Fibroblast of the aortic adventitia (primary cell): ENCODE results near the gene HPGDS. TPM values are rescaled to one million over a fixed set of nuclear protein-coding genes. Genes with fewer than 3 reads are reported as not detected.
"Not testable (repeated sequence)": the region's sequence is repeated elsewhere in the genome, so short reads cannot be mapped to it uniquely, and the experiment has no call there.

Experiments used
- DNase-seq: peaks from one replicate; pipeline ENCODE4 v3.0.0-alpha.2; 2010; ENCODE audit warnings: low read depth
- H3K4me3 ChIP-seq: 2 replicates; pipeline ENCODE4 v1.5.1; 2011; ENCODE audit warnings: low read depth, mild to moderate bottlenecking, control low read depth, low read length, moderate library complexity
- total RNA-seq: library from RNA; depleted of rRNA; stranded (reverse); fragments of >200 nt; gene quantifications from 2 replicates; pipeline ENCODE4 v1.2.3, GENCODE V29; 2012; ENCODE audit warnings: low replicate concordance
- TF ChIP-seq, protein P1 (sequence below): IDR thresholded peaks from 2 replicates; pipeline ENCODE4 v1.5.1; 2011; ENCODE audit warnings: mild to moderate bottlenecking, low read length, control low read depth, inconsistent platforms; ENCODE audit not compliant: insufficient read depth

HPGDS gene
- total RNA-seq, 1 donor = not detected

DNA sequence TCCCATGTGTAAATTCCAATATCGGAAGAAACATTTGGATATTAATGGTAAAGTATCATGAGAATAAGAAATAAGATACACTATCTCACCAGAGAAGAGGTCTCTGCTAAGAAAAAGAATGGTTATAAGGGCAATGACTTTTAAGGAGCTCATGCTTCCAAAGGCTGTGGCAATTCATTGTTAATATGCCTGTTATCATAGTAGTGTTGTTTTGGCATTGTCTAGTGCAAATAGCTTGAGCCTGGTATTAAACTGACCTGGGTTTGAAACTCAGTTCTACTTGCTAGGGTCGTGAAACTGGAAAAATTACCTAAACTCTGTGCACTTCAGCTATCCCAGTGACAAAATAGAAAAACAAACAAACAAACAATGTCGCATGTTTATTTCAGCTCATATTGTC, 8.8 kb downstream of the HPGDS start:
- no peak for DNase-seq
- TF ChIP-seq, protein P1, sequence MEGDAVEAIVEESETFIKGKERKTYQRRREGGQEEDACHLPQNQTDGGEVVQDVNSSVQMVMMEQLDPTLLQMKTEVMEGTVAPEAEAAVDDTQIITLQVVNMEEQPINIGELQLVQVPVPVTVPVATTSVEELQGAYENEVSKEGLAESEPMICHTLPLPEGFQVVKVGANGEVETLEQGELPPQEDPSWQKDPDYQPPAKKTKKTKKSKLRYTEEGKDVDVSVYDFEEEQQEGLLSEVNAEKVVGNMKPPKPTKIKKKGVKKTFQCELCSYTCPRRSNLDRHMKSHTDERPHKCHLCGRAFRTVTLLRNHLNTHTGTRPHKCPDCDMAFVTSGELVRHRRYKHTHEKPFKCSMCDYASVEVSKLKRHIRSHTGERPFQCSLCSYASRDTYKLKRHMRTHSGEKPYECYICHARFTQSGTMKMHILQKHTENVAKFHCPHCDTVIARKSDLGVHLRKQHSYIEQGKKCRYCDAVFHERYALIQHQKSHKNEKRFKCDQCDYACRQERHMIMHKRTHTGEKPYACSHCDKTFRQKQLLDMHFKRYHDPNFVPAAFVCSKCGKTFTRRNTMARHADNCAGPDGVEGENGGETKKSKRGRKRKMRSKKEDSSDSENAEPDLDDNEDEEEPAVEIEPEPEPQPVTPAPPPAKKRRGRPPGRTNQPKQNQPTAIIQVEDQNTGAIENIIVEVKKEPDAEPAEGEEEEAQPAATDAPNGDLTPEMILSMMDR = no peak
- no peak overlapping the region for H3K4me3 ChIP-seq

DNA sequence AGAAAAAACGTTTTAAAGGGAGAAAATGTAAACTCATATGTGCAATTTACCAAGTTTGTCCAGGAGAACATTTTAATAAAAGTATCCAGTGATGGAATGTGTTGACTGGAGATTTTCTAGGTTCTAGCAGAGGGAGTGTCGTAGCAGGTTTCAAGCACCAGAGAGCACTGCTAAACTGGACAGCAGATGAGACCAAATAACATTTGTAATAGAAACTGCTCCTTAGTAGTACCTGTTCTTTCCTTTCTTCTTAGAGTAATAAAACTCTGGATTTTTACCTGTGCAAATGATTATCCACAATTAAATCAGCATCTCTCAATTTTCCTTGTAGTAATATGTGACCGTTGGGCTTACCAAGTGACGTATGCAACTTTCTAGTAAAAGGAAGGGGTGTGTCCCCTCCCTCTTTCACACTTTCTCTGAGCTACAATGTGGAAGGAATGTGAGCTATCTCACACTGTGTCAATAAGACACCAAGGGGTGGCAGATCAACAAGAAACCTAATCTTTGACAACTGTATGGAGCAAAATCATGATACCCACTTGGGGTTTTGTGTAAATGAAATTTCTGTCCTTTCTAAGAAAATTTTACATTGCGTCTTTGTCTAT, 9.5 kb downstream of the HPGDS start:
- TF ChIP-seq, protein P1 = peak; percentile 35
- H3K4me3 ChIP-seq = no peak overlapping the region
- DNase-seq = peak; percentile 15

DNA sequence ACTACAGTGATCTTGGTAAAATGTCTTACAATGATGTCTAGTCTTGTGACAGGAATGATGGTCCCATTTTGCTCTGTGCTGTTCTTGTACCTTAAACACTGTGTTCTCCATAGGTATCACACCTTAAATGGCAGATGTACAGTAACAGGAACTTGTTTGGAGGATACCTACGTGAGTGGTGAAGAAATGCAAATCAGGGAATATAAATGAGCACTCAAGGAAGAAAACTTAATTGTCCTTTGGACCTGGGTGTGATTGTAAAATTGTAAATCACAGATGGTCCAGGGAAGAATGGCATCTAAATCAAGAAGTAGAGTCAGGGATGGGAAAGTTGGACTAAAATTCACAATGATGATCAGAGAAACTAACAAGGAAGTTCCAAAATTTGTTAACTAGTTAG, 12.7 kb downstream of the HPGDS start:
- no peak for DNase-seq
- TF ChIP-seq, protein P1 = no peak
- no peak overlapping the region for H3K4me3 ChIP-seq

DNA sequence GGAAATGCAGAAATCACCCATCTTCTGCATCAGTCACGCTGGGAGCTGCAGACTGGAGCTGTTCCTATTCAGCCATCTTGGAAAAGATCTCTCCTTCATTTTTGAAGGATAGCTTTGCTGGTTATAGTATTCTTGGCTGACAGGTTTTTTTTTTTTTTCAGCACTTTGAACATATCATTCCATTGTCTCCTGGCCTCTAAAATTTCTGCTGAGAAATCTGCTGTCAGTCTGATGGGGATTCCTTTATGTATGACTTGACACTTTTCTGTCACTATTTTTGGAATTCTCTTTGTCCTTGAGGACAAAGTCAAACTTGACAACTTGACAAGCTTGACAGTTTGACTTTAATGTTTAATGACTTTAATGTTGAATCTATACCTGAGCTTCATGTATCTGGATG, 16.8 kb downstream of the HPGDS start:
- DNase-seq = no peak
- H3K4me3 ChIP-seq = no peak overlapping the region
- TF ChIP-seq, protein P1 = no peak

DNA sequence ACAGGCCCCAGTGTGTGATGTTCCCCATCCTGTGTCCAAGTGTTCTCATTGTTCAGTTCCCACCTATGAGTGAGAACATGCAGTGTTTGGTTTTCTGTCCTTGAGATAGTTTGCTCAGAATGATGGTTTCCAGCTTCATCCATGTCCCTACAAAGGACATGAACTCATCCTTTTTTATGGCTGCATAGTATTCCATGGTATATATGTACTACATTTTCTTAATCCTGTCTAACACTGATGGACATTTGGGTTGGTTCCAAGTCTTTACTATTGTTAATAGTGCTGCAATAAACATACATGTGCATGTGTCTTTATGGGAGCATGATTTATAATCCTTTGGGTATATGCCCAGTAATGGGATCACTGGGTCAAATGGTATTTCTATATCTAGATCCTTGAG, 22.7 kb downstream of the HPGDS start:
- not testable (repeated sequence) for DNase-seq, H3K4me3 ChIP-seq

DNA sequence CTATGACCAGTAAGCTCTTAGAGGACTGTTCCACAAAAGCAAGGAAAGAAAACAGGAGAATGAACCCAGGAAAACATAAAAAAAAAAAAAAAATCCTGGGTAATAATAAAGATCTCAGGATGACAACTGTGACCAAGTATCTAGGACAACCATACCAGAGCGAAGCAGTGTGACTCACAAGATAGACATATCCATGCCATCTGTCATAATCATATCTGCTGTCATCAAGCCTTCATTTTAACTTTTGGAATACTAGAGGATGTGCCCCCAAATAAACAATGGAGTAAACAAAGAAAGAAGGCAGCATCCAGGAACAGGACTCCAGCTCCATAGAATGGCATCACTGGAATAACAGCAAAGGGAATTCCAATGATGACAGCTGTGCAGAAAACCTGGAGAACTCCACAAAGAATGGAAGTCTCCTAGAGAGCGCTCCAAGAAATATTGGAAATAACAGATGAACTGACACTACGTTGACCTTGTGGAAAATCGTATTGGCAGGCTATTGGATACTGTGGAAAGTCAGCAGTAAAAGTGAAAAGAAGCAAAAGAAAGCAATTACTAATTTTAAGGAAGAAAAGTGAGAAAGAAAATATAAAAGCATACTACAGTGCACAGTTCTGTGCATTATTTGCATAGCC, 35.3 kb downstream of the HPGDS start:
- TF ChIP-seq, protein P1 = no peak
- no peak for DNase-seq

DNA sequence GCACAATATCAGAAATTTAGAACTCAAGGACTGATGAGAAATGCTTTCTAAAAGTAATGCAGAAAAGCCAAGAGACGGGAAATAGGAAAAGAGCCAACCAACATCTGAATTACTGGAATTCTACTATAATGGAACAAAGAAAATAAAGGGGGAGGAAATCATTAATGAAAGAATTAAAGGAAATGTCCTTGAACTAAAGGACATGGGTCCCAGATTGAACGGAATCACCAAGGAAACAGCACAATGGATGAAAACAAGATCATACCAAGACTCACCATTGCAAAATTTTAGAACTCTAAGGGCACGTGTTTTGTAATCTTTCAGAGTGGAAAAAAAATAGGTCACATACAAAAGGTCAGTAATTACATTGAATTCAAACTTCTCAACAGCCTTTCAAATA, 35.9 kb downstream of the HPGDS start:
- TF ChIP-seq, protein P1 = no peak
- no peak for DNase-seq
- no peak overlapping the region for H3K4me3 ChIP-seq

More for the DNA sequence above, 35.3 kb downstream of the HPGDS start:
- no peak overlapping the region for H3K4me3 ChIP-seq
